CD1c-positive myeloid dendritic cell (primary cell): Measurements from ENCODE around the gene SMAD6.
"Not testable (repeated sequence)": the region's sequence is repeated elsewhere in the genome, so short reads cannot be mapped to it uniquely, and the experiment has no call there.

ENCODE experiments used
- DNase-seq: peaks from one replicate; pipeline ENCODE4 v3.0.0-alpha.2; 2016; ENCODE audit errors: extremely low spot score

SMAD6 gene

GRCh38 chr15:66825139-66825538 lies 123.1 kb downstream of the SMAD6 start:
- no peak for DNase-seq

GRCh38 chr15:66825731-66826130 lies 123.7 kb downstream of the SMAD6 start:
- no peak for DNase-seq

- DNase-seq = no peak
Measured at GRCh38 chr15:66826507-66826906, 124.5 kb downstream of the SMAD6 start.

GRCh38 chr15:66827039-66827697 lies 125.1 kb downstream of the SMAD6 start:
- DNase-seq = no peak

- no peak for DNase-seq
Measured at GRCh38 chr15:66827698-66828055, 125.6 kb downstream of the SMAD6 start.

- not testable (repeated sequence) for DNase-seq
Measured at GRCh38 chr15:66828817-66829541, 126.9 kb downstream of the SMAD6 start.

- DNase-seq = no peak
Measured at GRCh38 chr15:66829551-66830121, 127.6 kb downstream of the SMAD6 start.

- DNase-seq = peak; percentile 22
Measured at GRCh38 chr15:66830358-66830757, 128.3 kb downstream of the SMAD6 start.

- DNase-seq = no peak
Measured at GRCh38 chr15:66830823-66831222, 128.8 kb downstream of the SMAD6 start.

- no peak for DNase-seq
Measured at GRCh38 chr15:66831289-66831688, 129.3 kb downstream of the SMAD6 start.

GRCh38 chr15:66831801-66832390 lies 129.9 kb downstream of the SMAD6 start:
- no peak for DNase-seq
